DMS53 treated with DMSO at 0.1 percent for 48 hours (cell line): Measurements from ENCODE around the gene ZNF93.
"Not testable (repeated sequence)": the region's sequence is repeated elsewhere in the genome, so short reads cannot be mapped to it uniquely, and the experiment has no call there.

ENCODE experiments used
- DNase-seq: peaks from one replicate; lab custom pipeline; 2025; ENCODE audit not compliant: unreplicated experiment; lab: John Stamatoyannopoulos, UW

ZNF93 gene

DNA sequence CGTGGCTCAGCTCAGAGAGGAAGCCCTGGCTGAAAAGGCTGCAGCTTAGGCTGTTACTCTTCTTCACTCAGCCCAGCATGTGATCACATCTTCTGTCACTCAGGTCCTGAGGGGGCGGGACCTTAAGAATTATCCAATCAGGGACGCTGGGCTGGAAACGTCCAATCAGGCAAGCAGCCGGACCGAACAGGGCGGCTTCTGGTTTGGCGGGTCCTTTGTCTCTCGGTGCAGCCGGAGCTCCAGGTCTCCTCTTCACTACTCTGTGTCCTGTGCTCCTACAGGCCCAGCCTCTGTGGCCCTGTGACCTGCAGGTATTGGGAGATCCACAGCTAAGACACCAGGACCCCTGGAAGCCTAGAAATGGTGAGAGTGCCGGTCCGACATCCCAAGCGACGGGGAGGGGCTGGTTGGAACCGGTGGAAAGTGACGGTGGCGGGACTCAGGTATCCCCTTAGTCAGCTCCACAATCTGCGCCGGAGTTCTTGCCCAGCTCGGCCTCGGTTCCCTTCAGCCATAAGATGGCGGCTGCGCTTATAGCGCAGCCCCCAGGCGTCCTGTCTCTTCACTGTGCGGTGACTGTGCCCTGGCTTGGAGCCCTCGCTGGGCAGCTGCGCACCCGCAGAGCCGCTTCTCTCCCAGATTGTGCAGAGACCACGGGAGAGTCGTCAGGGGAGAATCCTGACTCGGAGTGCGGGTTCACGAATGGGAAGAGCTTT lies at the start of gene ZNF93:
ZNF93 (plus strand) TSS at position 218 of the 716 bp plus-strand sequence; CDS start at position 361, 143 bp downstream.
- peak; percentile 89 for DNase-seq

DNA sequence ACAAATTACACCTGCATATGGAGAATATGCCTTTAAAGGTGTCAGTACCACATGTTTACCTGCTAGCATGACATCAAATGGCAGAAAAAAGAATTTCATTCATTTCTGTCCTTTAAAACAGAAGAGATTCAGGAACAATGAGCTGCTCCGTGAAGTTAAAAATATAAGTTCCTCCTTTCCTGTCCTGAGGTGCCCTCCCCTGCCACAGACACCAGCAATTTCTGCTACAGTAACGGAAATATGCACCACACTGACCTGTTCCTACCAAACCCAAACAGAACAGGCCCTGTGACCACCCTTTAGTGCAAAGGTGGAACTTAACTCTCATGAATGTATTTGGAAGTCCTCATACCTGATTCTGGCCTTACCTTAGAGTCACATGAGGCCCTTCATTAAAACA lies 49.0 kb upstream of the ZNF93 start:
- DNase-seq: not testable (repeated sequence)

DNA sequence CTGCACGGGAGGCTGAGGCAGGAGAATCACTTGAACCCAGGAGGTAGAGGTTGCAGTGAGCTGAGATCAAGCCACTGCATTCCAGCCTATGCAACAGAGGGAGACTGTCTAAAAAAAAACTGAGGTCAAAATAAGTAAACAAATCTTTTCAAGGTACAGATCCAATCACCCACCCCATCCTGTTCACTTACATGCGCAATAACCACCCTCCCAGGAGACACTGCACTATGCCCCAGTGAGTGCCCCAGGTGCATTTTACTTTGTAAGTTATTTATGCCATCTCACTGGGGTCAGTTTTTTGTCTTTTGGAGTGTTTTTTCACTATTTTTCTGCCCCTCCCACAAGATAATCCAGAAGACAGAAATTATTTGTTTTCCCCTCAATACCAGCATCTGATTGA lies 42.0 kb upstream of the ZNF93 start:
- DNase-seq: no peak

DNA sequence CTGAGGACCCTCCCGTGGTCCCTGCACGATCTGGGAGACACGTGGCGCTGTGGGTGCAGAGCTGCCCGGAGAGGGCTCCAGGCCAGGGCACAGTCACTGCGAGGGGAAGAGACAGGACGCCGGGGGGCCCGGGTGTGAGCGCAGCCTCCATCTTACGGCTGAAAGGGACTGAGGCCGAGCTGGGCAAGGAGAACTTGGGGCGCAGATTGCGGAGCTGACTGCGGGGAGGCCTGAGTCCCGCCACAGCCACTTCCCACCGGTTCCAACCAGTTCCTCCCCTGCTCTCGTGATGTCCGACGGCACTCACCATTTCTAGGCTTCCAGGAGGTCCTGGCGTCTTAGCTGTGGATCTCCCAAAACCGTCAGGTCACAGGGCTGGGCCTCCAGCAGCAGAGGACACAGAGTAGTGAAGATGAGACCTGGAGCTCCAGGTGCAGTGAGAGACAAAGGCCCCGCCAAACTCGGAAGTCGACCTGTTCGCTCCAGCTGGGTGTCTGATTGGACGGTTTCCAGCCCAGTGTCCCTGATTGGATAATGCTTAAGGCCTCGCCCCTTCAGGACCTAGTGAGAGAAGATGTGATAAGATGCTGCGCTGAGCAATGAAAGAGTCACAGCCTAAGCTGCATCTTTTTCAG lies 39.9 kb upstream of the ZNF93 start:
- DNase-seq: no peak

DNA sequence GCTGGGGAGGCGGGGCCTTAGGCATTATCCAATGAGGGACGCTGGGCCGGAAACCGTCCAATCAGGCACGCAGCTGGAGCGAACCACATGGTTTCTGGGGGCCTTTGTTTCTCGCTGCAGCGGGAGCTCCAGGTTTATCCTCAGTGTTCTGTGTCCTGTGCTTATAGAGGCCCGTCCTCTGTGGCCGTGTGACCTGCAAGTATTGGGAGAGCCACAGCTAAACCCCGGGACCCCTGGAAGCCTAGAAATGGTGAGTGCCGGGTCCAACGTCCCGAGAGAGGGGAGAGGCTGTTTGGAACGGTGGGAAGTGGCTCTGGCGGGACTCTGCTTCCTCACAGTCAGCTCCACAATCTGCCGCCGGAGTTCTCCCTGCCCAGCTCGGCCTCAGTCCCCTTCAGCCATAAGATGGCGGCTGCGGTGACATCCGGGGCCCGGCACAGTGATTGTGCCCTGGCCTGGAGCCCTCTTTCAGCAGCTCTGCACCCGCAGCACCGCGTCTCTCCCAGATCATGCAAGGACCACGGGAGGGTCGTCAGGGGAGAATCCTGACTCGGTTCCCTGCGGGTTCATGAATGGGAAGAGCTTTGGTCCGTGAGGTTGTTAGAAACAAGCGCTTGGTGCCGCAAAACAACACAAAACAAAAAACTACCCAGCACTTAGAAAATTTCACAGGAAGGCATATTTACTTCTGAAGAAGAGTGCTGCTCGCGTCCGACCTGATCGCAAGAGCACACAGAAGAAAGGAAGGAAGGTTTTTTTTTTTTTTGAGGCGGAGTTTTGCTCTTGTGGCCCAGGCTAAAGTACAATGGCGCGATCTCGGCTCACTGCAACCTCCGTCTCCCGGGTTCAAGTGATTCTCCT lies 34.8 kb upstream of the ZNF93 start, which contains the start of gene ZNF253:
ZNF253 (plus strand) TSS at position 133 of the 861 bp plus-strand sequence; CDS start at position 248, 115 bp downstream.
- peak; percentile 77 for DNase-seq

DNA sequence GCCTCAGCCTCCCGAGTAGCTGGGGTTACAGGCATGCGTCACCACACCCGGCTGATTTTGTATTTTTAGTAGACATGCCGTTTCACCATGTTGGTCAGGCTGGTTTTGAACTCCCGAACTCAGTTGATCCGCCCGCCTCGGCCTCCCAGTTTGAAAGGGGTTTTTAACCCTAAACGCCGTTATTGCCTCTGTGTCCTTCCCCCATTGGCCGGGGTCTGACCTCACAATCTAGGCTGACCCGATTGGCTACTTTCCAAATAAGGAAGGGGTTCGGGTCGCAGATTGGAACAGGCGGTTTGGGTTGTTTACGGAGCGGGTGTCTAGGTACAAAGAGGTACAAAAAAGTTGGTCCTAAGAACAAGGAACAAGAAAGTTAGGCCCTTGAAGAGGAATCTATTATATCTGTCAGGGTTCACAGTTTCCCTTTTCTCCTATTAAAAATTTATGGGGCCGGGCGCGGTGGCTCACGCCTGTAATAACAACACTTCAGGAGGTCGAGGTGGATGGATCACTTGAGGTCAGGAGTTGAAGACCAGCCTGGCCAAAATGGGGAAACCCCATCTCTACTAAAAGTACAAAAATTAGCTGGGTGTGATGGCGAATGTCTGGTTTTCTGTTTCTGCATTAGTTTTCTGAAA lies 34.0 kb upstream of the ZNF93 start:
- DNase-seq: no peak

DNA sequence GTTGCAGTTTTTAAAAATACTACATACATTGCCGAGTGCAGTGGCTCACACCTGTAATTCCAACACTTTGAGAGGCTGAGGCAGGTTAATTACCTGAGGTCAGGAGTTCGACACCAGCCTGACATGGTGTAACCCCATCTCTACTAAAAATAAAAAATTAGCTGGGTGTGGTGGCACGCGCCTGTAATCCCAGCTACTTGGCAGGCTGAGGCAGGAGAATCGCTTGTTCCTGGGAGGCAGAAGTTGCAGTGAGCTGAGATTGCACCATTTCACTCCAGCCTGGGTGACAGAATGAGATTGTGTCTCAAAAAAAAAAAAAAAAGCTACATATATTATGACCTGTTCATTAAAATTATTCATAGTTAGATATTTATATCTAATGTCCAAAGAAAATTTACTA lies 30.7 kb upstream of the ZNF93 start:
- not testable (repeated sequence) for DNase-seq

DNA sequence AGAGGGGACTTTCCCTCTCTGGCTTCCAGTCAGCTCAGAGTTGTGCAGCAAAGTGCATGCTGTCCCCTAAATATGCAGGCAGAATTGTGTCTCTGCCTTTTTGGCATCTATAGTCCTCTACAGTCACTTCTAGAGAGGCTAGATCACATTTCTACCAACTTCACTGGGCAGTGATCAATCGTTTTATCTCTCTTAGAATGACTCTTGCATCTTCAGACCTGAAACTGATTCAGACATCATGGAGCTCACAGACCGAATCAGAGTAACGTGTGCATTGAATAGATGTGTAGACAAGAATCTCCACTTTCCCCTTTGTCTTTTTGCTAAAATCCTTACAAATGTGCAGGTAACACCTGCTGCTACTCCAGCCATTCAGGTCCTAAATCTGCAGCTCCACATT lies 28.8 kb upstream of the ZNF93 start:
- DNase-seq: no peak

DNA sequence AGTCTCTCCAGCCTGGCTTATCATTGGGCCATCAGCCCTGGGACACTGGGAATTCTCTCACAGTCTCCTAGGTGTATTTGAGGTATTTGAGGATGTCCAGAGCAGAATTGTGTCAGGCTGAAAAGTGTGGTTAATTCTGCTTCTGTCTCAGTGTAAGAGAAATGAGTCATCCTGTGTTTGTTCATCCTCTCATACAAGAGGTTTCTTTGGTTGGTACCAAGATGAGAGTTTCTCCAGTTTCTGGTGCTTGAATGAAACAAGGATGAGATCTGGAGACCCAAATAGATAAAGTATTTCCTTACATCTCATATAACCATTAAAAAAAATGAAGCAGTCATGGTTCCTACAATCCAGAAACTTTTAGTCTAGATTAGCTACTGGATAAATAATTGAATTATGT lies 27.4 kb upstream of the ZNF93 start:
- DNase-seq: peak; percentile 28

DNA sequence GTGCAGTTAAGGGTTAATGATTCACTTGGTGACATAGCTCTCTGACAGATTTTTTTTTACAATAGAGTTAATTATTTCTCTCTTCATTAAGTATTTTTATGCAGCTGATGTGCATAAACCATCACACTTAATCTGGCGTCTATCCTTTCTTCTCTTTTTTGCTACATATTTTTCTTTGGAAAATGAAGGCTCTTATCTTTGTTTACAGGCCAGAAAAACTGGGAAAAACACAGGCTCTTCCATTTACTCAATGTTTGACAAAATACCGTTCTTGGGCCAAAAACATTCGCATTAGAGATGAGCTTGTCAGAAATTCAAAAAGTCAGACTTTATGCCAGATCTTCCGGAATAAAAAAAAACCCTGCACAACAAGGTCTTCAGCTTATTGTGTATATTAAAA lies 23.0 kb upstream of the ZNF93 start:
- no peak for DNase-seq

DNA sequence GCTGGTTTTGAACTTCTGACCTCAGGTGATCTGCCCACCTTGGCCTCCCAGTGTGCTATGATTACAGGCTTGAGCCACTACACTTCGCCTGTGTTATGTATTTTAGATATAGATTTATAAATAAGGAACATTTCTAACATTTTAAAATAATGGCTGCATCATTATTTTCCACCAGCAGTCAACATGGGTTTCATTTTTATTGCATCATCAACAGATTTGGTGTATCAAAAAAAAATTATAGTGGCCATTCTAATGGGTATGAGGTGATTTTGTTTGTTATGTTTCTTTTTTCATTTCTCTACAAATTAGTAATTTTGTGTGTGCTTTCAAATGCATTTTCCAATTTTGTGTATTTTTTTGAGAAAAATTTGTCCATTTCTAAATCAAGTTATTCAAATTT lies 16.2 kb upstream of the ZNF93 start:
- no peak for DNase-seq

DNA sequence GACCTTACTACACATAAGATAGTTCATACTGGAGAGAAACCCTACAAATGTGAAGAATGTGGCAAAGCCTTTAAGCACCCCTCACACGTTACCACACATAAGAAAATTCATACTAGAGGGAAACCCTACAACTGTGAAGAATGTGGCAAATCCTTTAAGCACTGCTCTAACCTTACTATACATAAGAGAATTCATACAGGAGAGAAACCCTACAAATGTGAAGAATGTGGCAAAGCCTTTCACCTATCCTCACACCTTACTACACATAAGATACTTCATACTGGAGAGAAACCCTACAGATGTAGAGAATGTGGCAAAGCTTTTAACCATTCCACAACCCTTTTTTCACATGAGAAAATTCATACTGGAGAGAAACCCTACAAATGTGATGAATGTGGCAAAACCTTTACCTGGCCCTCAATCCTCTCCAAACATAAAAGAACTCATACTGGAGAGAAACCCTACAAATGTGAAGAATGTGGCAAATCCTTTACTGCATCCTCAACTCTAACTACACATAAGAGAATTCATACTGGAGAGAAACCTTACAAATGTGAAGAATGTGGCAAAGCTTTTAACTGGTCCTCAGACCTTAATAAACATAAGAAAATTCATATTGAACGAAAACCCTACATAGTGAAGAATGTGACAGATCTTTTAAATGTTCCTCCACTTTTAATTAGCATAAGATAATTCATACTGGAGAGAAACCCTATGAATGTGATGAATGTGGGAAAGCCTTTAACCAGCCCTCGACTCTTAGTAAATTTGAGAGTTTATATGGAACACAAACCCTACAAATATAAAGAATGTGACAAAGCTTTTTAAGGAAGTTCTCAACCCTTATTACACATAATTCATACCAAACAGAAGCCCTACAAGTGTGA lies 8.4 kb upstream of the ZNF93 start:
- not testable (repeated sequence) for DNase-seq

DNA sequence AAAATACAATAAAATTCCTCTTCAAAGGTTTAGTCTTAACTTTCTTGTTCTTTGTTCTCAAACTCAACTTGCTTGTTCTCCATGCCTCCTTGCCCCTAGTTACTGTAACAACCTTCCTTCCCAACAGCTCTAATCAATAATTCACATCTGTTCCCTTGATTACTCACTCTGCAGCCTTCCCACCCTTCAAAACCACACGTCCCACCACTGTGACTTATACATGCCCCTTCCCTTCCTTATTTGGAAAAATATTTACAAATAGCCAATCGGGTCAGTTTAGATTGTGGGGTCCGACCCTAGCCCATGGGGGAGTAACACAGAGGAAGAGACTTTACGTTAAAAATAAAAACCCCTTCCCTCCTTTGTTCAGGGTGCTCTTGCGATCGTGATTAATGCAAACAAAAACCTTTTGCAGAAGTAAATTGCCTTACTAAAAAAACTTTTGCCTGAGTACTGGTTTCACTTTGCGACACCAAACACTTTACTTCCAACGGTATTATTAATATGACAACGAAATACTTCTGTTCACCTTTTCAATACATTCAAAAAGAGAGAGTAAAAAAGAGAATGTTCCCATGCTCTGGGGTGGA lies 512 bp upstream of the ZNF93 start:
- peak; percentile 28 for DNase-seq

DNA sequence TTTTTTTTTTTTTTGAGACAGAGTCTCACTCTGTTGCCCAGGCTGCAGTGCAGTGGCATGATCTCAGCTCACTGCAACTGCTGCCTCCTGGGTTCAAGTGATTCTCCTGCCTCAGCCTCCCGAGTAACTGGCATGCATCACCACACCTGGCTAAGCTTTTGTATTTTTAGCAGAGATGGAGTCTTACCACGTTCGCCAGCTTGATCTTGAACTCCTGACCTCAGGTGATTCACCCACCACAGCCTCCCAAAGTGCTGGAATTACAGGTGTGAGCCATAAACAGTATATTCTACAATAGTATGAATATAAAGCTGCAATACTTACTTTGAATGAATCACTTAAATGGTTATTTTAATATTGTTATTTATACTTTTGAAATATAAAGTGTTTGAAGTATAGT lies 6.8 kb downstream of the ZNF93 start:
- not testable (repeated sequence) for DNase-seq

DNA sequence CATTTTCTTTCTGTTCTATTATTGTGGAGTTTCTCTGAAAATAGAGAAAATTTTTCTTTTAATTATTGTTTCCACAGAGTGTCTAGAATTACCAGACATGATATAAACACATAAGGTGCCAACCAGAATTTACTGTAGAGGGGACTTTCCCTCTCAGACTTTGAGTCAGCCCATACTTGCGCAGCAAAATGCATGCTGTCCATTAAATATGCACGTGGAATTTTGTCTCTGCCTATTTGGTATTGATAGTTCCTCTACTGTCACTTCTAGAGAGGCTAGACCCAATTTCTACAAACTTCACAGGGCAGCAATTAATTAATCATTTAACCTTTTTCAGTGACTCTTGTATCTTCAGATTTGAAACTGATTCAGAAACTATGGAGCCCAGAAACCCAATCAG lies 8.9 kb downstream of the ZNF93 start:
- no peak for DNase-seq

DNA sequence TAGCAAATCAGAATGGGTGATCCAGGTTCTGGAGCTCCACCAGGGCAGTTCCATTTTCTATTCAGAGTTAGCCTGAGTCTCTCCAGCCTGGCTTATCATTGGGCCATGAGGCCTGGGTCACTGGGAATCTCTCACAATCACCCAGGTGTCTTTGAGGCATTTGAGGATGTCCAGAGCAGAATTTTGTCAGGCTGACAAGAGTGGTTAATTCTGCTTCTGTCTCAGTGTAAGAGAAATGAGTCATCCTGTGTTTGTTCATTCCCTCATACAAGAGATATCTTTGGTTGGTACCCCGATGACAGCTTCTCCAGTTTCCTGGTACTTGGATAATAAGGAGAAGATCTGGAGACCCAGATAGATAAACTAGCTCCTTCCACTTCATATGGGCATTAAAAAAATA lies 10.4 kb downstream of the ZNF93 start:
- DNase-seq: no peak

DNA sequence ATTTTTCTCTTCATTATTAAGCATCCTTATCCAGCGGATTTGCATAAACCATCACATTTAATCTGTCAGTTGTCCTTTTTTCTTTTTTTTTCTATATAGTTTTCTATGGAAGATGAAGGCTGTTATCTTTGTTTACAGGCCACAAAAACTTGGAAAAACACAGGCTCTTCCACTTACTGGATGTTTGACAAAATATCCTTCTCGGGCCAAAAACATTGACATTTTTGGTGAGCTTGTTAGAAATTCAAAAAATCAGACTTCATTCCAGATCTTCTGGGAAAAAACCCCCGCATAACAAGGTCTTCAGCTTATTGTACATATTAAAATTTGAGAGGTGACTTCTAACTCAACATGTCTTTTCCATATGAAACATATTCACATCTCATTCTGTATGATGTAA lies 13.8 kb downstream of the ZNF93 start:
- DNase-seq: no peak

DNA sequence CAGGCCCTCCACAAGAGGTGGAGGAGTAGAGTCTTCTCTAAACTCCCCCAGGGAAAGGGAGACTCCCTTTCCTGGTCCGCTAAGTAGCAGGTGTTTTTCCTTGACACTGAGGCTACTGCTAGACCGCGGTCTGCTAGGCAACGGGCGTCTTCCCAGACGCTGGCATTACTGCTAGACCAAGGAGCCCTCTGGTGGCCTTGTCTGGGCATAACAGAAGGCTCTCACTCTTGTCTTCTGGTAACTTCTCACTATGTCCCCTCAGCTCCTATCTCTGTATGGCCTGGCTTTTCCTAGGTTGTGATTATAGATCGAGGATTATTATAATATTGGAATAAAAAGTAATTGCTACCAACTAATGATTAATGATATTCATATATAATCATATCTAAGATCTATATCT lies 29.7 kb downstream of the ZNF93 start:
- not testable (repeated sequence) for DNase-seq

DNA sequence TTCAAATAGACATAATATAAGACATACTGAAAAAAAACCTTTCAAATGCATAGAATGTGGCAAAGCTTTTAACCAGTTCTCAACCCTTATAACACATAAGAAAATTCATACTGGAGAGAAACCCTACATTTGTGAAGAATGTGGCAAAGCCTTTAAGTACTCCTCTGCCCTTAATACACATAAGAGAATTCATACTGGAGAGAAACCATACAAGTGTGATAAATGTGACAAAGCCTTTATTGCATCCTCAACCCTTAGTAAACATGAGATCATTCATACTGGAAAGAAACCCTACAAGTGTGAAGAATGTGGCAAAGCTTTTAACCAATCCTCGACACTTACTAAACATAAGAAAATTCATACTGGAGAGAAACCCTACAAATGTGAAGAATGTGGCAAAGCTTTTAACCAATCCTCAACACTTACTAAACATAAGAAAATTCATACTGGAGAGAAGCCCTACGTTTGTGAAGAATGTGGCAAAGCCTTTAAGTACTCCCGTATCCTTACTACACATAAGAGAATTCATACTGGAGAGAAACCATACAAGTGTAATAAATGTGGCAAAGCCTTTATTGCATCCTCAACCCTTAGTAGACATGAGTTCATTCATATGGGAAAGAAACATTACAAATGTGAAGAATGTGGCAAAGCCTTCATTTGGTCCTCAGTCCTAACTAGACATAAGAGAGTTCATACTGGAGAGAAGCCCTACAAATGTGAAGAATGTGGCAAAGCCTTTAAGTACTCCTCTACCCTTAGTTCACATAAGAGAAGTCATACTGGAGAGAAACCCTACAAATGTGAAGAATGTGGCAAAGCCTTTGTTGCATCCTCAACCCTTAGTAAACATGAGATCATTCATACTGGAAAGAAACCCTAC lies 32.9 kb downstream of the ZNF93 start:
- DNase-seq: not testable (repeated sequence)
